ENCODE data around the gene GABRR2. TPM values are rescaled to one million over a fixed set of nuclear protein-coding genes. Genes with fewer than 3 reads are reported as not detected.

Gene GABRR2
- total RNA-seq, 2 donors from 2014 or later: 0.14 to 0.40 TPM

DNA sequence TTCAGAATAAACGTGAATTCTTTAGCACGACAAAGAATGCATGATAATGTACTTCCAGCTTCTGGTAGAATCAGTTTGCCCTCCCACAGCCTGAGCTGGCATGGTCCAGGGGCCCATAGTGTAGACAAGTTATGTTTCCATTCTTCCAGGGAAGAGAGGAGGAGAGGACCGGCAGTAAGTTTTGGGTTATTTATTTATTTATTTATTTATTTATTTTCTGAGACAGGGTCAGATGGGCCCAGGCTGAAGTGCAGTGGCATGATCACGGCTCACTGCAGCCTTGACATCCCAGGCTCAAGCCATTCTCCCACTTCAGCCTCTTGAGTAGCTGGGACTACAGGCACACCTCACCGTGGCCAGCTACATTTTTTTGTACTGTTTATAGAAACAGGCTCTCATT lies 102.6 kb downstream of the GABRR2 start:
- Histone ChIP-seq H3K4me3 (no peak overlapping the region), H3K36me3 (no peaks in the 10 kb centered on the region), H3K4me1 (replicated peaks) (no peaks in the 10 kb centered on the region), H3K27ac (no peak overlapping the region), H3K9me3 (no peaks in the 10 kb centered on the region), H3K27me3 (replicated peaks; ENCODE audit: insufficient read depth) (no peaks in the 10 kb centered on the region)
- intact Hi-C loops (cut with DNase I): no loop called here
- 76% methylated on average over 5 of the region's 5 CpGs for WGBS
- TF ChIP-seq CTCF (IDR thresholded peaks at IDR 0.05) (no peak), POLR2A (IDR thresholded peaks at IDR 0.05) (no peak), POLR2AphosphoS5 (IDR thresholded peaks at IDR 0.05) (no peak)
- DNase-seq (ENCODE audit: low spot score): no peak

GRCh38 chr6:89209457-89209856 lies 105.6 kb downstream of the GABRR2 start:
- DNase-seq (ENCODE audit: low spot score): no peak
- TF ChIP-seq POLR2AphosphoS5 (IDR thresholded peaks at IDR 0.05): no peak
- TF ChIP-seq POLR2A (IDR thresholded peaks at IDR 0.05): no peak
- TF ChIP-seq CTCF (IDR thresholded peaks at IDR 0.05): no peak
- Histone ChIP-seq H3K9me3 (no peaks in the 10 kb centered on the region), H3K4me1 (replicated peaks) (no peaks in the 10 kb centered on the region), H3K27ac (no peak overlapping the region), H3K4me3 (no peak overlapping the region), H3K36me3 (no peaks in the 10 kb centered on the region), H3K27me3 (replicated peaks; ENCODE audit: insufficient read depth) (no peaks in the 10 kb centered on the region)
- WGBS: 94% methylated on average over 6 of the region's 6 CpGs
- intact Hi-C loops (cut with DNase I): no loop called here

- WGBS: 53% methylated on average over 4 of the region's 4 CpGs
- Histone ChIP-seq H3K9me3 (no peaks in the 10 kb centered on the region), H3K36me3 (no peaks in the 10 kb centered on the region), H3K4me1 (replicated peaks) (no peaks in the 10 kb centered on the region), H3K27ac (no peak overlapping the region), H3K27me3 (replicated peaks; ENCODE audit: insufficient read depth) (no peaks in the 10 kb centered on the region), H3K4me3 (no peak overlapping the region)
- DNase-seq (ENCODE audit: low spot score): no peak
- intact Hi-C loops (cut with DNase I): no loop called here
- TF ChIP-seq POLR2A (IDR thresholded peaks at IDR 0.05) (no peak), POLR2AphosphoS5 (IDR thresholded peaks at IDR 0.05) (no peak), CTCF (IDR thresholded peaks at IDR 0.05) (no peak)
These were observed 106.5 kb downstream of the GABRR2 start for GRCh38 chr6:89208551-89208950.

Other genes with a start within 250 kb of the GABRR2 start
- gene PNRC1, start 234.5 kb downstream of the GABRR2 start, total RNA-seq: 100 to 1,000 TPM; 216 to 273 TPM
- gene SRSF12, start 197.2 kb downstream of the GABRR2 start, total RNA-seq: 1 to 10 TPM; 1.0 to 5.7 TPM
- gene PM20D2, start 169.2 kb downstream of the GABRR2 start, total RNA-seq: 10 to 100 TPM; 11.9 to 48.4 TPM
- gene GABRR1, start 97.9 kb downstream of the GABRR2 start, total RNA-seq: under 1 TPM in 1 of 2 donors, not detected in 1; 0.97 TPM
- gene UBE2J1, start 37.4 kb upstream of the GABRR2 start, total RNA-seq: 10 to 100 TPM; 31.7 to 98.4 TPM
- gene RRAGD, start 97.0 kb upstream of the GABRR2 start, total RNA-seq: 10 to 100 TPM; 19.4 to 22.7 TPM
- gene ANKRD6, start 117.9 kb upstream of the GABRR2 start, total RNA-seq: 10 to 100 TPM; 11.9 to 30.9 TPM

Data from prostate gland (tissue), 2 donors.